Prostate gland (tissue), 2 donors: ENCODE data around the gene GPR137C.

Experiments
- POLR2AphosphoS5 ChIP-seq: sonication (generic); formaldehyde crosslinking; IDR thresholded peaks from one replicate; pipeline ENCODE4 v1.6.1; 2017; ENCODE audit warnings: antibody characterized with exemption
- TF ChIP-seq, protein P1 (sequence below), 4 experiments: fragments of 200-600 bp in 2 of 4; fragments of 450-650 bp in 2 of 4; sonication (generic) in 2 of 4; IDR thresholded peaks; 1 replicate in 3 of 4; 2 replicates in 1 of 4; pipeline ENCODE4 v1.5.1; 2016 to 2019; ENCODE audit warnings: antibody characterized with exemption in 4 of 4, mild to moderate bottlenecking in 2 of 4, moderate library complexity in 2 of 4

DNA sequence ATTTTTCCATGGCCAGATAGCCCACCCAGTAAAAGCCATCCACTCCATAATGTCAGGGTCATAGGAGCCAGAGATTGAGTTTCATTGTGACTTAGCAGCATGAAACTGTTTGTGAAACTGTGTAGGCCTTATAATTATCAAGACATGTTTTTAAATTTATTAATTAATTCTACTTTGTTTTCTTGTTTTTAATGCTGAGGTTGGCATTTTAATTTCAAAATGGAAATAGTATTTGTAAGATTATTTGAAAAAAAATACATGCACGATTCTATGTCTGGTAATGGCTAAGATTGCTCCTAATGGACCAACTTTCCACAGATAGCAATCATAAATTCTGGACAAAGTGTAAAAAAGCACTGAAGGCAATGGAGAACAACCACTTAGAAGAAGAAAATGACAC is 67.1 kb downstream of the GPR137C start:
- TF ChIP-seq POLR2AphosphoS5 = no peak
- TF ChIP-seq, protein P1, sequence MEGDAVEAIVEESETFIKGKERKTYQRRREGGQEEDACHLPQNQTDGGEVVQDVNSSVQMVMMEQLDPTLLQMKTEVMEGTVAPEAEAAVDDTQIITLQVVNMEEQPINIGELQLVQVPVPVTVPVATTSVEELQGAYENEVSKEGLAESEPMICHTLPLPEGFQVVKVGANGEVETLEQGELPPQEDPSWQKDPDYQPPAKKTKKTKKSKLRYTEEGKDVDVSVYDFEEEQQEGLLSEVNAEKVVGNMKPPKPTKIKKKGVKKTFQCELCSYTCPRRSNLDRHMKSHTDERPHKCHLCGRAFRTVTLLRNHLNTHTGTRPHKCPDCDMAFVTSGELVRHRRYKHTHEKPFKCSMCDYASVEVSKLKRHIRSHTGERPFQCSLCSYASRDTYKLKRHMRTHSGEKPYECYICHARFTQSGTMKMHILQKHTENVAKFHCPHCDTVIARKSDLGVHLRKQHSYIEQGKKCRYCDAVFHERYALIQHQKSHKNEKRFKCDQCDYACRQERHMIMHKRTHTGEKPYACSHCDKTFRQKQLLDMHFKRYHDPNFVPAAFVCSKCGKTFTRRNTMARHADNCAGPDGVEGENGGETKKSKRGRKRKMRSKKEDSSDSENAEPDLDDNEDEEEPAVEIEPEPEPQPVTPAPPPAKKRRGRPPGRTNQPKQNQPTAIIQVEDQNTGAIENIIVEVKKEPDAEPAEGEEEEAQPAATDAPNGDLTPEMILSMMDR (IDR thresholded peaks at IDR 0.05) = no peak
